T-helper 17 cell (primary cell): Measurements from ENCODE around the gene RIF1. TPM values are rescaled to one million over a fixed set of nuclear protein-coding genes. Genes with fewer than 3 reads are reported as not detected.

Experiments used
- ATAC-seq: fragments of 150-1000 bp; cut with Tn5 transposase; 2 replicates; pipeline ENCODE4 v1.10.0; 2021; ENCODE audit warnings: mild to moderate bottlenecking, moderate library complexity
- DNase-seq, 3 donors: peaks; one replicate each; pipeline versions ENCODE4 v3.0.0 to v3.0.0-alpha.2; 2020 to 2021
- H3K9me3 ChIP-seq: one replicate; pipeline ENCODE4 v1.7.0; 2013; ENCODE audit warnings: low read length, mild to moderate bottlenecking; ENCODE audit not compliant: control insufficient read depth, poor library complexity, severe bottlenecking
- H3K27ac Mint-ChIP-seq: one replicate; pipeline ENCODE4 v1.8.0; 2022; ENCODE audit warnings: mild to moderate bottlenecking, moderate library complexity, mixed read lengths
- H3K27me3 Mint-ChIP-seq: one replicate; pipeline ENCODE4 v1.8.0; 2022; ENCODE audit warnings: mixed read lengths
- H3K36me3 Mint-ChIP-seq: one replicate; pipeline ENCODE4 v1.8.0; 2022; ENCODE audit warnings: low read depth, mixed read lengths
- H3K4me1 Mint-ChIP-seq: one replicate; pipeline ENCODE4 v1.8.0; 2022; ENCODE audit warnings: mild to moderate bottlenecking, mixed read lengths
- H3K4me3 Mint-ChIP-seq: one replicate; pipeline ENCODE4 v1.8.0; 2022; ENCODE audit warnings: mild to moderate bottlenecking, moderate library complexity, mixed read lengths
- total RNA-seq, 4 donors: library from RNA in 2 of 4; stranded (reverse) in 2 of 4; gene quantifications; one replicate each; pipeline ENCODE4 v1.2.3 and lab custom pipeline; 2022 to 2026

Gene RIF1
- total RNA-seq, 2 donors from 2014 or later = 37.7 to 56.1 TPM

- Mint-ChIP-seq H3K27ac (no peak overlapping the region), H3K4me1 (peaks cover 3% of the 10 kb centered on the region), H3K4me3 (no peak overlapping the region), H3K36me3 (no peaks in the 10 kb centered on the region), H3K27me3 (no peaks in the 10 kb centered on the region)
- H3K9me3 ChIP-seq = no peaks in the 10 kb centered on the region
- no peak for DNase-seq
- no peak for ATAC-seq
Observed at GRCh38 chr2:151438506-151438905, 28.8 kb downstream of the RIF1 start.

- DNase-seq = no peak
- Mint-ChIP-seq H3K4me1 (peaks cover 3% of the 10 kb centered on the region), H3K27ac (no peak overlapping the region), H3K27me3 (no peaks in the 10 kb centered on the region), H3K4me3 (no peak overlapping the region), H3K36me3 (no peaks in the 10 kb centered on the region)
- no peaks in the 10 kb centered on the region for H3K9me3 ChIP-seq
- no peak for ATAC-seq
Observed at GRCh38 chr2:151439127-151439526, 29.4 kb downstream of the RIF1 start.

DNA sequence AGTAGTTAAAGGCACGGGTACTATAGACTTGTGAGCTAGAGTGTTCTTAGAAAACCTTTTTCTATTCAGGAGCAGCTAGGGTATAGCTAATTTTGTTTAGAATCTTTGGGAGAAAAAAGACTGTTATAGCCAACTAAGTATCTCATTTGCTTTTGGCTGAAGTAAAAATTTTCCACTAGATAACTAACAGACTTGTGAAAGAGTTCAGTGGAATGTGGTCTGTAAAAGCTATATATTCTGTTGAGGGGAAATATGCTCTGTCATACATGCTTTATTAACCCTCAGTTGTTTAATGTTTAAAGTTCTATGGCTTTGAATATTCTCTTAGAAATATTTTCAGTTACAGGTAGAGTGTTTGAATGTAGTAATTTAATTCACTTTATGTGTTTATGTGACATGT is 49.7 kb downstream of the RIF1 start:
- no peak for DNase-seq
- Mint-ChIP-seq H3K27ac (no peak overlapping the region), H3K4me3 (no peak overlapping the region), H3K27me3 (no peaks in the 10 kb centered on the region), H3K36me3 (peaks cover 12% of the 10 kb centered on the region), H3K4me1 (no peaks in the 10 kb centered on the region)
- H3K9me3 ChIP-seq = no peaks in the 10 kb centered on the region
- no peak for ATAC-seq

GRCh38 chr2:151465771-151466170 is 56.1 kb downstream of the RIF1 start:
- ATAC-seq (no peak), DNase-seq (no peak)
- H3K4me1 Mint-ChIP-seq = no peaks in the 10 kb centered on the region
- H3K4me3 Mint-ChIP-seq = no peak overlapping the region
- H3K36me3 Mint-ChIP-seq = peaks cover 15% of the 10 kb centered on the region
- H3K27me3 Mint-ChIP-seq = no peaks in the 10 kb centered on the region
- no peaks in the 10 kb centered on the region for H3K9me3 ChIP-seq
- H3K27ac Mint-ChIP-seq = no peak overlapping the region

- peaks cover 9% of the 10 kb centered on the region for H3K36me3 Mint-ChIP-seq
- H3K27me3 Mint-ChIP-seq = no peaks in the 10 kb centered on the region
- no peak overlapping the region for H3K4me3 Mint-ChIP-seq
- no peak for ATAC-seq
- no peak overlapping the region for H3K27ac Mint-ChIP-seq
- no peaks in the 10 kb centered on the region for H3K9me3 ChIP-seq
- no peak for DNase-seq
- H3K4me1 Mint-ChIP-seq = no peaks in the 10 kb centered on the region
Observed at GRCh38 chr2:151470556-151470955, 60.9 kb downstream of the RIF1 start.

GRCh38 chr2:151472966-151473365 is 63.3 kb downstream of the RIF1 start:
- H3K27ac Mint-ChIP-seq = no peak overlapping the region
- no peaks in the 10 kb centered on the region for H3K27me3 Mint-ChIP-seq
- H3K9me3 ChIP-seq = no peaks in the 10 kb centered on the region
- no peak overlapping the region for H3K4me3 Mint-ChIP-seq
- DNase-seq (no peak), ATAC-seq (no peak)
- H3K4me1 Mint-ChIP-seq = no peaks in the 10 kb centered on the region
- H3K36me3 Mint-ChIP-seq = peaks cover 9% of the 10 kb centered on the region

DNA sequence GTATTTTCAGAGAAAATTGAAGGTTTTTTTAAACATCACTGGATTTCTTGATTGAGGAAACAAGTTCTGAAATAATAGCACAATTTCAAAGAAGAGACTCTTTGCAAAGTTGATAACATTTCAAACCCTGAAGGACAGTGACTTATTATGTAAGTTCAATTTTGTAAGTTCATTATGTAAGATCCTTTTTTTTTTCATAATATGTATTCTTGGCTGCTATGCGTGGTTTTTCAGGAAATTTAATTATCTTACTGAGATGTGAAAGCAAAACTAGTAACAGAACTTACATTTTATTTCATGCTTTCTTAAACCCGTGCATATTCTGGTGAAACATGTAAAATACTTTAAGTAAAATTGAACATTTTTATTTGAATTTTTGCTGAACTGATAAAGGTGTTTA is 65.4 kb downstream of the RIF1 start:
- Mint-ChIP-seq H3K4me3 (no peak overlapping the region), H3K27me3 (no peaks in the 10 kb centered on the region), H3K36me3 (peaks cover 8% of the 10 kb centered on the region), H3K27ac (no peak overlapping the region), H3K4me1 (peaks cover 4% of the 10 kb centered on the region)
- DNase-seq (no peak), ATAC-seq (no peak)
- no peaks in the 10 kb centered on the region for H3K9me3 ChIP-seq

DNA sequence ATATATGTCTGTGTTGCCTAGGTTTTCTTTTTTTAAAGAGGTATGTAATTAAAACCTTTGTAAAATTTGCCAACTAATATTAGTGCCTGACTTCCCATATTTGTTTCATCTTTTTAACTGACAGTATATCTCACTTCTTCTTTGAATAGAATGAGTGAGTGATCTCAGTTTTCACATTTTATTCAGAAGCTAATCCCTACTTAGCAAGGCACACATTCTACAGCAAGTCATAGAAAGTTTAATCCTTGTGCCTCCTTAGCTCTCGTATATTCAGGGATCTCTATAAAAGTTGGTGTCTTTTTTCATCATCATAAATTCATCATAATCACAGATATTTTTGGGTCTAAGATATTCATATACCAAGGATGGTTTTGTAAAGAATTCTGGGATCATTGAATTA is 66.6 kb downstream of the RIF1 start:
- DNase-seq (no peak), ATAC-seq (no peak)
- no peaks in the 10 kb centered on the region for H3K27me3 Mint-ChIP-seq
- H3K9me3 ChIP-seq = no peaks in the 10 kb centered on the region
- H3K27ac Mint-ChIP-seq = no peak overlapping the region
- H3K36me3 Mint-ChIP-seq = peaks cover 8% of the 10 kb centered on the region
- no peak overlapping the region for H3K4me3 Mint-ChIP-seq
- peaks cover 6% of the 10 kb centered on the region for H3K4me1 Mint-ChIP-seq

DNA sequence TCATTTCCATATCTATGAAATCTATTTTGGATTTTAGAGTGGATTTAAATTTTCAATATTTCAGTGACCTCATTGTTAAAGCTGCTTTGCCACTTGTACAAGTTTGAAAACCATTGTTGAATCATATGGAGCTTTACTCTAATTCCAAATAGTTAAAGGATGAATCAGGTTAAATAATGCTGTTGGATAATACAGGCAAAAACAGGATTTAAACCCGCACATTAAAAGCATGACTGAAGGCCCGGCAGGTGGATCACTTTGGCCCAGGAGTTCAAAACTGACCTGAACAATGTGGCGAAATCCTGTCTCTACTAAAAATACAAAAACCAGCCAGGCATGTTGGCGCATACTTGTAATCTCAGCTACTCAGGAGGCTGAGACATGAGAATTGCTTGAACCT is 68.3 kb downstream of the RIF1 start:
- H3K4me3 Mint-ChIP-seq = no peak overlapping the region
- H3K36me3 Mint-ChIP-seq = peaks cover 7% of the 10 kb centered on the region
- DNase-seq (no peak), ATAC-seq (no peak)
- no peaks in the 10 kb centered on the region for H3K9me3 ChIP-seq
- H3K27me3 Mint-ChIP-seq = no peaks in the 10 kb centered on the region
- no peak overlapping the region for H3K27ac Mint-ChIP-seq
- peaks cover 9% of the 10 kb centered on the region for H3K4me1 Mint-ChIP-seq

DNA sequence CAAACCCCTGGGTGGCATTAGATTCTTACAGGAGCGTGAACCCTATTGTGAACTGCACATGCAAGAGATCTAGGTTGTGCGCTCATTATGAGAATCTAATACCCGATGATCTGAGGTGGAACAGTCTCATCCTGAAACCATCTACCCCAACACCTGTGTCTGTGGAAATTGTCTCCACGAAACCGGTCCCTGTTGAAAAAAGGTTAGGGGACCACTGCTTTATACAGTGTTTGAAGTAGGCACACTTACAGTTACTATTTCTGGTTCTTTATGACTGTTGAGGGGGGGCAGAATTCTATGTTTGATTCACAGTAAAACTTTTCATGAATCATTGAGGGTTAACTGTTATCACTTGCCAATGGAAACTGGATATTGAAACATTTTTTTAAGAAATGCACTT is 72.0 kb downstream of the RIF1 start:
- no peak overlapping the region for H3K27ac Mint-ChIP-seq
- ATAC-seq = no peak

DNA sequence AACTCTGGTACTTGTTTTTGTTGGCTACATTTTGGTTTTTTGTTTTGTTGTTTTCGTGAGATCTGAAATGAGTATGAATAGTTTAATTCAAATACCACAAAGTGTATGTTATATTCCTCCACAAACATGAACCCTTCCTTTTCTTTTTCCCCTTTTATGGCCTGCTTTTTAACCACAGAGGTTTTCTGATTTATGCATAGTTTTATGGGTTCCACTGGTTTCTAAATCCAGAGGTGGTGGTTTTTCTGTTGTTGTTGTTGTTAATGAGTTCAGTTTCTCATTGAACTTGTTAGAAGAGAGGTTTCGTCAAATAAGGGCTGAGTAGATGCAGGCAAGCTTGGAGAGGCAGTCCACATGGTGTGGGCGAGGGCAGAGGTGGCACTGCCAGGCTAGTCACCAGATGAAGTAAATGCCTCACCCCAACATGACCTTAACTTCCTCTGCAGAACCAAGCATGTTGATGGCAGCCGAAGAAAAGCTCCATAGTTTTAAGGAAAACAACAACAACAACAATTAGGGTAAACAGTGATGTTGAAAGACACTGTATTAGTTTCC is 72.5 kb downstream of the RIF1 start:
- DNase-seq = no peak
- Mint-ChIP-seq H3K36me3 (peaks cover 7% of the 10 kb centered on the region), H3K27ac (no peak overlapping the region)

More for the DNA sequence above, 72.0 kb downstream of the RIF1 start:
- Mint-ChIP-seq H3K4me1 (peaks cover 9% of the 10 kb centered on the region), H3K27me3 (no peaks in the 10 kb centered on the region), H3K4me3 (no peak overlapping the region), H3K36me3 (peaks cover 7% of the 10 kb centered on the region)
- no peak for DNase-seq
- H3K9me3 ChIP-seq = no peaks in the 10 kb centered on the region

GRCh38 chr2:151483546-151483945 is 73.8 kb downstream of the RIF1 start:
- peaks cover 7% of the 10 kb centered on the region for H3K36me3 Mint-ChIP-seq
- no peak overlapping the region for H3K4me3 Mint-ChIP-seq
- ATAC-seq (no peak), DNase-seq (no peak)
- H3K4me1 Mint-ChIP-seq = peaks cover 6% of the 10 kb centered on the region
- H3K27me3 Mint-ChIP-seq = no peaks in the 10 kb centered on the region
- no peaks in the 10 kb centered on the region for H3K9me3 ChIP-seq
- no peak overlapping the region for H3K27ac Mint-ChIP-seq

More for the DNA sequence above, 72.5 kb downstream of the RIF1 start:
- no peak for ATAC-seq
- peaks cover 9% of the 10 kb centered on the region for H3K4me1 Mint-ChIP-seq
- H3K4me3 Mint-ChIP-seq = no peak overlapping the region
- H3K27me3 Mint-ChIP-seq = no peaks in the 10 kb centered on the region
- no peaks in the 10 kb centered on the region for H3K9me3 ChIP-seq

GRCh38 chr2:151484100-151484499 is 74.4 kb downstream of the RIF1 start:
- Mint-ChIP-seq H3K4me3 (no peak overlapping the region), H3K27me3 (no peaks in the 10 kb centered on the region), H3K36me3 (peaks cover 7% of the 10 kb centered on the region), H3K27ac (no peak overlapping the region), H3K4me1 (peaks cover 6% of the 10 kb centered on the region)
- no peak for DNase-seq
- ATAC-seq = no peak
- no peaks in the 10 kb centered on the region for H3K9me3 ChIP-seq

DNA sequence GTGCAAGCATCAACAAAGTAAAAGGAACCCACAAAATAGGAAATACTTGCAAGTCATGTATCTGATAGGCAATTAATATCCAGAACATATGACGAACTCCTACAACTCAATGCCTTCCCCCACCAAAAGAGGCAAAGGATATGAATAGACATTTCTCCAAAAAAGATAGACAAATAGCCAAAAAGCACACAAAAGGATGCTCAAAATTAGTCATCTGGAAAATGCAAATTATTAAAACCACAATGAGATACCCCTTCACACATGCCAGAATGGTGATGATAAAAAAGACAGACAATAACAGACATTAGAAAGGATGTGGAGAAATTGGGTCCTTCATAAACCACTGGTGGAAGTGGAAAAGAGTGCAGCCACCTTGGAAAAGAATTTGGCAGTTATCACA is 76.4 kb downstream of the RIF1 start:
- ATAC-seq = no peak
- Mint-ChIP-seq H3K27ac (no peak overlapping the region), H3K36me3 (peaks cover 4% of the 10 kb centered on the region), H3K4me1 (peaks cover 3% of the 10 kb centered on the region), H3K27me3 (no peaks in the 10 kb centered on the region), H3K4me3 (no peak overlapping the region)
- no peaks in the 10 kb centered on the region for H3K9me3 ChIP-seq
- DNase-seq = no peak
